ENCODE measurements around the gene STK4. TPM values are rescaled to one million over a fixed set of nuclear protein-coding genes. Genes with fewer than 3 reads are reported as not detected.
"Not testable (repeated sequence)": the region's sequence is repeated elsewhere in the genome, so short reads cannot be mapped to it uniquely, and the experiment has no call there.

STK4 gene
- total RNA-seq, 1 experiment from 2014 or later = 74.7 TPM

GRCh38 chr20:45060294-45060693 lies 94.0 kb downstream of the STK4 start:
- Histone ChIP-seq H3K27me3 (replicated peaks; ENCODE audit: control insufficient read depth, insufficient read depth, low read length) (no peaks in the 10 kb centered on the region), H3K4me3 (ENCODE audit: low read depth, low read length) (no peak overlapping the region), H3K4me1 (peaks cover 5% of the 10 kb centered on the region), H3K9me3 (no peaks in the 10 kb centered on the region), H3K36me3 (ENCODE audit: control insufficient read depth, insufficient read depth, low read length) (no peaks in the 10 kb centered on the region)
- Mint-ChIP-seq H3K4me1 (ENCODE audit: low read depth, unreplicated experiment) (peaks cover 14% of the 10 kb centered on the region), H3K9me3 (ENCODE audit: unreplicated experiment) (no peaks in the 10 kb centered on the region), H3K36me3 (ENCODE audit: insufficient read depth, unreplicated experiment) (peaks cover 8% of the 10 kb centered on the region), H3K27ac (ENCODE audit: unreplicated experiment) (no peak overlapping the region), H3K4me3 (ENCODE audit: unreplicated experiment) (no peak overlapping the region), H3K27me3 (ENCODE audit: insufficient read depth, unreplicated experiment) (no peaks in the 10 kb centered on the region)
- POLR2A ChIA-PET = no interaction called here
- intact Hi-C loops (cut with micrococcal nuclease; ENCODE audit: unreplicated experiment) = no loop called here
- DNase-seq = no peak
- TF ChIP-seq, protein P1, sequence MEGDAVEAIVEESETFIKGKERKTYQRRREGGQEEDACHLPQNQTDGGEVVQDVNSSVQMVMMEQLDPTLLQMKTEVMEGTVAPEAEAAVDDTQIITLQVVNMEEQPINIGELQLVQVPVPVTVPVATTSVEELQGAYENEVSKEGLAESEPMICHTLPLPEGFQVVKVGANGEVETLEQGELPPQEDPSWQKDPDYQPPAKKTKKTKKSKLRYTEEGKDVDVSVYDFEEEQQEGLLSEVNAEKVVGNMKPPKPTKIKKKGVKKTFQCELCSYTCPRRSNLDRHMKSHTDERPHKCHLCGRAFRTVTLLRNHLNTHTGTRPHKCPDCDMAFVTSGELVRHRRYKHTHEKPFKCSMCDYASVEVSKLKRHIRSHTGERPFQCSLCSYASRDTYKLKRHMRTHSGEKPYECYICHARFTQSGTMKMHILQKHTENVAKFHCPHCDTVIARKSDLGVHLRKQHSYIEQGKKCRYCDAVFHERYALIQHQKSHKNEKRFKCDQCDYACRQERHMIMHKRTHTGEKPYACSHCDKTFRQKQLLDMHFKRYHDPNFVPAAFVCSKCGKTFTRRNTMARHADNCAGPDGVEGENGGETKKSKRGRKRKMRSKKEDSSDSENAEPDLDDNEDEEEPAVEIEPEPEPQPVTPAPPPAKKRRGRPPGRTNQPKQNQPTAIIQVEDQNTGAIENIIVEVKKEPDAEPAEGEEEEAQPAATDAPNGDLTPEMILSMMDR (IDR thresholded peaks at IDR 0.05; ENCODE audit: insufficient read depth in 1 of 2, low read depth in 1 of 2, low read length in 1 of 2, severe bottlenecking in 1 of 2, unreplicated experiment in 1 of 2) = no peak
- BruUV-seq (replicated peaks) = no TSS peak
- CTCF ChIA-PET = interaction anchor here (0.7 to 1.9 kb wide), 3 partner anchors 16 to 223 kb away, joined by 3 to 8 read pairs (median 6); no protein-coding TSS in a partner anchor

DNA sequence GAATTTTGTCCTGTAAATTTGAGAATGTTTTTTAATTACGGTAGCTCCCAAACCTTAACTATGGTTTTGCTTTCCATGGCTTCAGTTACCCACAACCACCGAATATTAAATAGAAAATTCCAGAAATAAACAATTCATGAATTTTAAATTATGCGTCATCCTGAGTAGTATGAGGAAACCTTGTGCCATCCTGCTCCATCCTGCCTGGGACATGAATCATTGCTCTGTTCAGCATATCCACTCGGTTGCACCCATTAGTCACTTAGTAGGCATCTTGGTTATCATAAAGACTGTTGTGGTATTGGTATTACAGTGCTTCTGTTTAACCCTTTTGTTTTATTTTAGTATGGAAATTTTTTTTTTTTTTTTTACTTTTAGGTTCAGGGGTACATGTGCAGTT lies 94.9 kb downstream of the STK4 start:
- POLR2A ChIA-PET = interaction anchor here (0.7 kb wide), 1 partner anchor 101 kb away, joined by 3 read pairs; the partner anchor contains the start of gene TOMM34
- Mint-ChIP-seq H3K4me1 (ENCODE audit: low read depth, unreplicated experiment) (peaks cover 14% of the 10 kb centered on the region), H3K27ac (ENCODE audit: unreplicated experiment) (no peak overlapping the region), H3K4me3 (ENCODE audit: unreplicated experiment) (no peak overlapping the region), H3K9me3 (ENCODE audit: unreplicated experiment) (no peaks in the 10 kb centered on the region), H3K27me3 (ENCODE audit: insufficient read depth, unreplicated experiment) (no peaks in the 10 kb centered on the region), H3K36me3 (ENCODE audit: insufficient read depth, unreplicated experiment) (peaks cover 7% of the 10 kb centered on the region)
- CTCF ChIA-PET = interaction anchor here (1.3 to 1.9 kb wide), 3 partner anchors 17 to 35 kb away, joined by 4 to 8 read pairs (median 6); no protein-coding TSS in a partner anchor
- TF ChIP-seq, protein P1 (IDR thresholded peaks at IDR 0.05; ENCODE audit: insufficient read depth in 1 of 2, low read depth in 1 of 2, low read length in 1 of 2, severe bottlenecking in 1 of 2, unreplicated experiment in 1 of 2) = no peak
- H3K4me3 ChIP-seq (ENCODE audit: low read depth, low read length) = no peak overlapping the region
- no TSS peak for BruUV-seq (replicated peaks)
- H3K9me3 ChIP-seq = no peaks in the 10 kb centered on the region
- intact Hi-C loops (cut with micrococcal nuclease; ENCODE audit: unreplicated experiment) = no loop called here
- no peak for DNase-seq
- no peaks in the 10 kb centered on the region for H3K36me3 ChIP-seq (ENCODE audit: control insufficient read depth, insufficient read depth, low read length)
- peaks cover 5% of the 10 kb centered on the region for H3K4me1 ChIP-seq
- H3K27me3 ChIP-seq (replicated peaks; ENCODE audit: control insufficient read depth, insufficient read depth, low read length) = no peaks in the 10 kb centered on the region

DNA sequence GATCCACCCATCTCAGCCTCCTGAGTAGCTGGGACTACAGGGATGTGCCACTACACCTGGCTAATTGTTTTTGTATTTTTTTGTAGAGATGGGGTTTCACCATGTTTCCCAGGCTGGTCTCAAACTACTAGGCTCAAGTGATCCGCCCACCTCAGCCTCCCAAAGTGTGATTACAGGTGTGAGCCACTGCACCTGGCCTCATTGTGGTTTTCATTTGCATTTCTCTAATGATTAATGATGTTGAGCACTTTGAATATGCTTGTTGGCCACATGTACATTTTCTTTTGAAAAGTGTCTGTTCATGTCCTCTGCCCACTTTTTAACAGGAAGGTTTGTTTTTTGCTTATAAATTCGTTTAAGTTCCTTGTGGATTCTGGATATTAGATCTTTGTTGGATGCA lies 96.8 kb downstream of the STK4 start:
- BruUV-seq (replicated peaks); H3K27ac Mint-ChIP-seq (ENCODE audit: unreplicated experiment); H3K4me3 ChIP-seq (ENCODE audit: low read depth, low read length); H3K4me3 Mint-ChIP-seq (ENCODE audit: unreplicated experiment); intact Hi-C loops (cut with micrococcal nuclease; ENCODE audit: unreplicated experiment); H3K9me3 Mint-ChIP-seq (ENCODE audit: unreplicated experiment); DNase-seq; POLR2A ChIA-PET; H3K9me3 ChIP-seq; H3K27me3 Mint-ChIP-seq (ENCODE audit: insufficient read depth, unreplicated experiment); H3K27me3 ChIP-seq (replicated peaks; ENCODE audit: control insufficient read depth, insufficient read depth, low read length); CTCF ChIA-PET; H3K36me3 ChIP-seq (ENCODE audit: control insufficient read depth, insufficient read depth, low read length); H3K4me1 ChIP-seq: not testable (repeated sequence)
- Mint-ChIP-seq H3K36me3 (ENCODE audit: insufficient read depth, unreplicated experiment) (peaks cover 14% of the 10 kb centered on the region), H3K4me1 (ENCODE audit: low read depth, unreplicated experiment) (peaks cover 14% of the 10 kb centered on the region)

DNA sequence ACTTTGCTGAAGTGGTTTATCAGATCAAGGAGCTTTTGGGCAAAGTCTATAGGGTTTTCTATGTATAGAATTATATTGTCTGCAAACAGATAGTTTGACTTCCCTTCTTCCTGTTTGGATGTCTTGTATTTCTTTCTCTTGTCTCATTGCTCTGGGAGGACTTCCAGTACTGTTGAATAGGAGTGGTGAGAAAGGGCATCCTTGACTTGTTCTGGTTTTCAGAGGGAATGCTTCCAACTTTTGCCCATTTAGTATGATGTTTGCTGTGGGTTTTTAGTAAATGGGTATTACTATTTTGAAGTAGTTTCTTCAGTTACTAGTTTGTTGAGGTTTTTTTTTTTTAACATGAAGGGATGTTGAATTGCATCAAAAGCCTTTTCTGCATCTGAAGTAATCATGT lies 98.5 kb downstream of the STK4 start:
- no peak overlapping the region for H3K4me3 ChIP-seq (ENCODE audit: low read depth, low read length)
- TF ChIP-seq, protein P1 (IDR thresholded peaks at IDR 0.05; ENCODE audit: insufficient read depth in 1 of 2, low read depth in 1 of 2, low read length in 1 of 2, severe bottlenecking in 1 of 2, unreplicated experiment in 1 of 2) = no peak
- no peaks in the 10 kb centered on the region for H3K27me3 ChIP-seq (replicated peaks; ENCODE audit: control insufficient read depth, insufficient read depth, low read length)
- CTCF ChIA-PET = interaction anchor here (1.4 kb wide), 1 partner anchor 23 kb away, joined by 3 read pairs; no protein-coding TSS in a partner anchor
- peaks cover 20% of the 10 kb centered on the region for H3K36me3 Mint-ChIP-seq (ENCODE audit: insufficient read depth, unreplicated experiment)
- peaks cover 4% of the 10 kb centered on the region for H3K9me3 Mint-ChIP-seq (ENCODE audit: unreplicated experiment)
- no peaks in the 10 kb centered on the region for H3K9me3 ChIP-seq
- no peaks in the 10 kb centered on the region for H3K27me3 Mint-ChIP-seq (ENCODE audit: insufficient read depth, unreplicated experiment)
- intact Hi-C loops (cut with micrococcal nuclease; ENCODE audit: unreplicated experiment) = no loop called here
- POLR2A ChIA-PET = no interaction called here
- H3K36me3 ChIP-seq (ENCODE audit: control insufficient read depth, insufficient read depth, low read length) = no peaks in the 10 kb centered on the region
- no TSS peak for BruUV-seq (replicated peaks)
- H3K27ac Mint-ChIP-seq (ENCODE audit: unreplicated experiment) = no peak overlapping the region
- H3K4me1 Mint-ChIP-seq (ENCODE audit: low read depth, unreplicated experiment) = peaks cover 30% of the 10 kb centered on the region
- no peak overlapping the region for H3K4me3 Mint-ChIP-seq (ENCODE audit: unreplicated experiment)
- DNase-seq = no peak
- peaks cover 18% of the 10 kb centered on the region for H3K4me1 ChIP-seq
